Germinal center (tissue), 1 donor: Measurements from ENCODE around the gene ZNF143.

Experiments
- DNase-seq: peaks from one replicate; pipeline ENCODE4 v3.0.0; 2012; ENCODE audit warnings: mixed read lengths, low spot score

ZNF143 gene

GRCh38 chr11:9575260-9576240 lies 114.7 kb downstream of the ZNF143 start:
- peak; percentile 16 for DNase-seq

DNA sequence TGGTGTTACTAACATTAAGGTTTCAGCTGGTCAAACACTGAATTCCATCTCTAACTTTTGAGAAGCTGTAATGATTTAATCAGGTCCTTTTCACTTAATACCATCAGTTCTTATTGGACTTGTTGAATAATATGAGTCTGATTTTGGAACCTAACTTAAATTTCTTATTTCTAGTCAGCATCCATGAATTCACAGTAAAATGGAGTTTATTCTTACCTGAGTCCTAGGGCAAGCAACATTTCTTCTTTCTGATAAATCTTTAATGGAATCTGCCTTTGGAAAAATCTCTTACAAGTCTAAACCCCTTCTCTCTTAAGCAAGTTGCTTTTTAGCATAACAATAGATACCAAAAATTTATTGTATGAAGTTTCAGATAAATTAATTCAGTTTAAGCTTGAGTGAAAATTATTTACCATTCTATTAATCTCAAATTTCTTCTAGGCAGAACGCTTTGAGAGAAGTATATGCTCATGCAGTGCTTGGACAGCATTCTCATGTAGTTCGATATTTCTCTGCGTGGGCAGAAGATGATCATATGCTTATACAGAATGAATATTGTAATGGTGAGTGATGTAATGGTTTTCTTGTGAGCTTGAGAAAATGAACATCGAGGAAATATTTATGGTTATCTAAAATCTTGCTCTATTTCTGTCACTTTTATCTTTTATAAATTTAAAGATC lies 116.0 kb downstream of the ZNF143 start:
- no peak for DNase-seq

GRCh38 chr11:9577556-9577955 lies 116.7 kb downstream of the ZNF143 start:
- DNase-seq = no peak
